ENCODE data around the gene BNC2.

The BNC2 gene

DNA sequence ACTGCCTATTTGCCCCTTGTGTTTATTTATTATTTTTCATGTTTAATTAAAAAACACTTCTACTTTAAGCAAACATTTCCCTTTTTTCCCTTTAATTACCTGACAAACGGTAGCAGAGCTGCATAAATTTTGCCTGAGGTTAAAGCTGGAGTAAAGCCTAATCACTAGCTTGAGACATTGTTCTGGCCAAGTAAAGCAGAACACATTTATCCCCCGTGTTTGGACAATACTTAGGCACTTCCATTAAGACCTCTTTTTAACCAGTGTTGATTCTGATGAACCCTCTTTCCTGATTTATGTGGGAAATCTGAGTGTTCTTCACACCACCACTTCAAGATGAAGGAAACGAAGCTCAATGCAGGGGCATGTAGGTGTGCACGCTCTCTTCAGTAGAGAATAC is 54.5 kb downstream of the BNC2 start:
- no peak for DNase-seq (ENCODE audit: low read depth in 3 of 3)

DNA sequence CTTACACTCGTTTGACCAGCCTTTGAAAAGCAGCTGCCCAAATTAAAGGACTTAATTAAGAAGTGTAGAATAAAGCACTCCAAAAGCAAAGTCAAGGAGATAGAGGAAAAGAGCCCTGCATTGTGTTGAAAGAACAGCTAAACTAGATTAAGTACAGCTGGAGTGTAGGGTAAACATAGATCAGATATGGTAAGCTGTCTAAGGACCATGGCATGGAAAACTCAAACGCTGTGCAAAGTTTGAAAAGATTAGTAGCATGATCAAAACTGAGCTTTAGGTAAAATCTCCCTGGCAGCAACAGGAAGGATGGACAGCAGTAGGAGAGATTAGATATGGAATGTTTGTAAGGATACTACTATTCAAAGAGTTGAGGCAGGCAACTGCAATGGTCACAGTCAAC is 55.4 kb downstream of the BNC2 start:
- no peak for DNase-seq (ENCODE audit: low read depth in 3 of 3)

DNA sequence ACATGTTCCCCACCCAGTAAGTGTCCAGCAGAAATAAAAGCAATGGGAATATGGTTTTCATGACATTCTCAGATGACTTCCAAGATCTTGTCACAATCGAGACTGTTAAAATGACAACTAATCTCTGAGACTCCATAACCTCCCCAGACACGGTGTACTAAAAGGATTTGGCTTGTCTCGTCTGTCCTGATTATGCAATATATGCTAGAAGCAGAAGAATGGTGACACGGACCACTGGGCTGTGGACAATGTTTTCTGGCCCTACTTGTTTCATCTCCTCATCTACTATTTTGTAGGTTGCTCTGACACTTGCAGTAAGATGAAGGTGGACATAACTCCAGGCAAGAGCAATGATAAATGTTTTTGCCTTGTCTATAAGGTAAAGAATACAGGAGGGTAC is 56.6 kb downstream of the BNC2 start:
- no peak for DNase-seq (ENCODE audit: low read depth in 3 of 3)

DNA sequence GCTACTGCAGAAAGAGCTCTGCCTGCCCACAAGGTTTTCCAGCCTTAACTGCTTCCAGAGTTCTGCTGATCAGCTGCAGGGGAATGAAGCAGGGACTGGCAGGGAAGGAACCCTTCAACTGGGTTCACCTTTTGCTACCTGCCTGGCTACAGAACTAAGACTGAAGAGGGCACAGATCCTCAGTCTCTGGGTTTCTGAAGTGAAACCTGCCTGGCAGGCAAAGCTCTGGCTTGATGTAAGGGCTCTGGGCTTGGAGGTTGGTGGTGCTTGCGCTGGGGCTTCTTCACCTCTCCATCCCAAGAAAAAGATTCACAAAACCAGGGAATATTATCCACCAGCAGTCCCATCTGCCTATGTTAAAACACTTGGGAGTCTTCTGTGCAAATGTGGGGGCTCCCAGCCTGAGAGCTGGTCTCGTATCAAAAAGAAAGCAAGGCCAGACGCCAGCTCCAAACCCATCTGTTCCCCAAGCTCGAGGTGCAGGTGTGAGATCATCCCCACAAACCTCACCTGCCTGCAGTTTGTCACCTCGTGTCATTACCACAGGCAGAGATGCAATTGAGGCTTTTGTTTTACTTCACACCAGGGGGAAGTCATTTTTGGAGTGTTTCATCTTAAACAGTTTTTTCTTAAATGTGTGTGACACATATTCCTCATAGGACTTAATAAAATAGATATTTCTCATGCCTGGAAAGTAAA is 58.3 kb downstream of the BNC2 start:
- no peak for DNase-seq (ENCODE audit: low read depth in 3 of 3)

DNA sequence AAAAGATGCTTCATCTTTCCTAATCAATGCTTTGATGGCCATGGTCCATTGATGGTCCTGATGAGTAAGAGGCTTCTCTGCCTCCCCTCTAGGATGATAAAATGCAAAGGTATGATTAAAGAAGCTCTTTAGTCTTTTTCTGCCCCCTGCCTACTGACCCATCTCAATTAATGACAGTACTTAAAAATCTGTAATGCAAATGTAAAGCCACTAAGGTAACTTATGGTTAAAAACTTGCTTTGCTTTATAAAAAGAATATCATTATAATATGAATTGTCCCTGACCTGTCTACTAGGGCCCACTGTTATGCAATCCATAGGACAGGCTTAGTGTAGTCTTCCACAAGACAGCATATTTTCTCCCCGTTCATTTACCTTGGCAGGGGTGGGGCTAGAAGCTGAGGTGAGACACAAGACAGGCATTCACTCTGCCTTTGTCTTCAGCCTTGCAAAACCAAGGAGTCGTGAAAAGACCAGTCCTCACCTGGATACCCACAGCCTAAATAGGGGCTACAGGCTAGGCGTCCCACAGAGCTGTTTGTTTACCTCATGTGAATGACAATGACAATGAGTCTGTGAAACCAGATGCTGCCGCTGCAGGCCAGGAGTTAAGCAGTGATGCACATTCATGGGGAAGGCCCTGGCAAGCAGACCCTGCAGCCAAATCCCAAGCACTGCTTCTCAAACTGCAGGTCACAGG is 60.4 kb downstream of the BNC2 start:
- no peak for DNase-seq (ENCODE audit: low read depth in 3 of 3)

DNA sequence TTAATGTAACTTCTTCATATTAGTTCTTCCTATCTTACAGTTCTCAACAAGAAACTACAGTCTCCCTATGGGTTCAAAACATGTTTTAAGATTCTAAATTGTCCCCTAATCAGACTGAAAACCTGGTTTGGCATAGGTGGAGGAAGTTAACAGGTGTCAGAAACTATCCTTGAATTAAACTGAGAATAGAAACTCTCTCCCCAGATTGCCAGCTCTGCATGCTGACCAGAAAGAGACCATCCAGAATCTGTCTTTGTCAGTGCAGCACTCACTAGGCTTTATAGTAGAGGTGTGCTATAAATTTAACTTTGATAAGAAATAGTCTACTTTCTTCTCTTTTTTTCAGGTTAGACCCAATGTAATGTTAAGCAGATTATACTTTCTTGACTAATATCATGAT is 63.8 kb downstream of the BNC2 start:
- no peak for DNase-seq (ENCODE audit: low read depth in 3 of 3)

DNA sequence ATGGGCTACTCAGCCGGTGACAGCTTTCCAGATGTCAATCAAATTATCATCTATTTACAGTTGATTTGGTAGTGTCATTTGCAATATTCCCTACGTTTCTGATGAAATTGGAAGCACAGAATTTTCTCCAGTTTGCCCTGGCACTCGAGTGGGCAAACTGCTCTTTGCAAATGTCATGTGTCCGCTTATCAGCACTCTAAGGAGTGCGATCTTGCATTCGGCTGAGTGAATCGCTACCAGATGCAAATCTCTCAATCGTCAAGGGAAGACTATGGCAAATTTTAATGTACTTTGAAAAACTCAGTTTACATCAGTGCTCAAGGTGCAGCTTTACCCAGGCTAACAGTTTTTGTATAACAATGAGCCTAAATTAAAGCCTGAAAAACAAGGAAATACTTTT is 66.8 kb downstream of the BNC2 start:
- no peak for DNase-seq (ENCODE audit: low read depth in 3 of 3)

GRCh38 chr9:16801871-16802466 is 68.5 kb downstream of the BNC2 start:
- DNase-seq (ENCODE audit: low read depth in 3 of 3): no peak

DNA sequence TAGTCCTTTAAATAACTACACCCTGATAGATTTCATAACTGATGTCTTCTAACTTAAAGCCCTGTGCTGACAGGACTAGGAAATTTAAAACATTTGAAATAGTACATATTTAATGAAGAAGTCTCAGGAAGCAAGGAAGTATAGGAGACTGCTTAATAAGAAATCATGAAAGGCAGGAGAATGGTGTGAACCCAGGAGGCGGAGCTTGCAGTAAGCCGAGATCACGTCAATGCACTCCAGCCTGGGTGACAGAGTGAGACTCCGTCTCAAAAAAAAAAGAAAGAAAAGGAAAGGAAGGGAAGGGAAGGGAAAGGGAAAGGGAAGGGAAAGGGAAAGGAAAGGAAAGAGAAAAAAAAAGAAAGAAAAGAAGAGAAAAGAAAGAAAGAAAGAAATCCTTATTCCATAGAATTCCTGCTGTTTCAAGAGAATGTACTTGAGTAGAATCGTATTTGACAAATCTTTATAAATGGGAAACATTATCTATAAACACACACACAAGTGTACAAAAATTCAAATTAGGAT is 74.1 kb downstream of the BNC2 start:
- DNase-seq (ENCODE audit: low read depth in 3 of 3): no peak

DNA sequence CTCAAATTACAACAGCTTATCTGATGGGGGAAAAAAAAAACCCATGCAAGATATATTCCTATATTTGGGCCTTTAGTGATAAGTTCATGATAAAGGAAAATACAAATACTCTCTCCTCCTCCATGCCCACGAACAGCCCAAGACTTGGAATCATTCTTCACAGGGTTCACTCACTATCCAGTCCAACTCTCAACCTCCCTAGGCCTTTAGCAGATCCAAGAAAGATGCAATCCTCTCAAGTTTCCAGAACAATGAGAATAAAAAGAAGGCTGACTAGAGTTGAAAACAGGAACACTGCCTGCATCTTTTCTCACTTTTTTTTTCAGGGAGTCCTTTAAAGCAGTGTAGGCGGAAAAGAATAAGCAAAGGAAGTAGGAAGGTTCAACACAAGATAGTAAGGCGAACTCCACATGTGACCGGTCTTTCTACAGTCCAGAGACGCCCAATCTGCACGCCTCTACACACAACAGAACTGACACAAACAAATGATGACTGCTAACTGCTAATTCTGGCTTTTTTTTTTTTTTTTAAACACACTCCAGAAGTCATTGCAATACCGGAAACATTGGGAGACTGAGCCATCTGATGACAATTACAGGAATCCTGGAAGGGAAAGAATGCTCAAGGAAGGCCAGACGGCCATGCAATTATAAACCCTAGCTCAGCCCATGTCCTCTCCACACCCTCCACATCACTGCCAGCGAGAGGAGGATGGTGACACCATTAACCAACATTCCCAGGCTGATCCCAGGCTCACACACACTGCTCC is 75.4 kb downstream of the BNC2 start:
- no peak for DNase-seq (ENCODE audit: low read depth in 3 of 3)

- no peak for DNase-seq (ENCODE audit: low read depth in 3 of 3)
These were observed 76.4 kb downstream of the BNC2 start for GRCh38 chr9:16794103-16794502.

DNA sequence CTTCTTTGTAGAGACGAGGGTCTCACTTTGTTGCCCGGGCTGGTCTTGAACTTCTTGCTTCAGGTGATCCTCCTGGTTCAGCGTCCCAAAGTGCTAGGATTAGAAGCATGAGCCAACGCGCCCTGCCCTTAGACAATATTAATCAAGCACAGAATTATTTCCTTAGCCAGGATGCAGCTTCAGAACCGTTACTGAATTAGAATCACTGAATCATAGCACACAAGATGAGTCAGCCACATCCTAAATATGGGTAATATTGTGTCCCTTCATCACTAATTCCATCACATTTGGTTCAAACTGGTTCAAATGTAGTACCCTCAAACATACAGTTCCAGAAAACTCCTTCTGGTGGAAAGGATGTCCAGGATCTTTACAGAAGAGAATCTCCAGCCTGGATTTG is 82.7 kb downstream of the BNC2 start:
- DNase-seq (ENCODE audit: low read depth in 3 of 3): no peak

GRCh38 chr9:16784002-16784401 is 86.5 kb downstream of the BNC2 start:
- DNase-seq (ENCODE audit: low read depth in 3 of 3): no peak

DNA sequence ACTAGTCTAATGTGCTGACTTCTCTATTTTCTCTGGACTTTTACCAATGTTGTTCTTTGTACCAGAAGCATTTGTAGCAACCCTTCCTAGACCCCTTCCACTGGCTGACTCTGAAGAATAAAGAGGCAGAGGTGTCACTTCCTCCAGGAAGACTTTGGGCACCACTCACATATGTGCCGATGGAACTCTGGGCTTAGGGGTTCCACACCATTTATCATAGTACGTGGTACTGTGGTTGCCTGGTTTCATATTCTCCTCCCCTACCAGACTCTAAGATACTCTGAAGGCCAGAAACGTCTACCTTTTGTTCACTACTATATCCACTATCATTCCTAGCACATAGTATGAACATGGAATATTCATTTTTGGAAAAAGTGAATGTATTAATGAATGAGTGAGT is 88.0 kb downstream of the BNC2 start:
- no peak for DNase-seq (ENCODE audit: low read depth in 3 of 3)

DNA sequence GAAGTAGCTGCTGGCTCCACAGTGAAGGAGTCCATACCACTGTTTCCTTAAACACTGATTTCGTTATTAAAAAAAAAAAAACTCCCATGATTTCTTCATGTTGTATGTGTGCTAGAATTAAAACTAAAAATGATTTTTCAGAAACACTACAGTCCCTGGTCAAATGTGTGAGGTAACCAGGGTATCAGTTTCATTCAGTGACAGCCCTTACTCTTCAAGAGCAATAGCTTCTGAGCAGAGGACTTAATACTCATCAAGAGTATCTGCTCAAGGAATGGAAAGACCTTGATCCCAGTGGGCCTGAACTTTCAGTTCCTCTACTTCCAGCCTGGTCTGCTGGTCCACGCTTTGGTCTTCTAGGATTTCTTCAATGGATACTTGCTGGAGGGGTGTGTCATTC is 95.1 kb downstream of the BNC2 start:
- DNase-seq (ENCODE audit: low read depth in 3 of 3): no peak

DNA sequence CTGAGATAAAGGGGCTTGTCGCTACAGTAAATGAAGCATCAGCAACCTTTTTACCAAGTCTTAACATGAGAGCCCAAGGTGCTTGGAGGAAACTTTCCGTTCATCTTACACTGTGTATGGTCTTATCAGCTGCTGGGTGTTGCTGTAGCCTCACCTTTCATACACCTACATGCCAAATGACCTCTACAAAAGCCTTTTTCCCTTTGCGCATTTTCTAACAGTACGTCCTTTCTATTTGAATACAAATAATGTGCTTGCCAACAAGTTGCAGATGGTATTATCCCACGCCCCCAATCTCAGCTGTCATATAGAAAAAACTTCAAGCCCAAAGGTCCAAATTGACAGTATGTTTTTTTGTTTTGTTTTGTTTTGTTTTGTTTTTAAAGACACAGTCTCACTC is 96.9 kb downstream of the BNC2 start:
- no peak for DNase-seq (ENCODE audit: low read depth in 3 of 3)

- DNase-seq (ENCODE audit: low read depth in 3 of 3): no peak
These were observed 97.4 kb downstream of the BNC2 start for GRCh38 chr9:16773116-16773515.

DNA sequence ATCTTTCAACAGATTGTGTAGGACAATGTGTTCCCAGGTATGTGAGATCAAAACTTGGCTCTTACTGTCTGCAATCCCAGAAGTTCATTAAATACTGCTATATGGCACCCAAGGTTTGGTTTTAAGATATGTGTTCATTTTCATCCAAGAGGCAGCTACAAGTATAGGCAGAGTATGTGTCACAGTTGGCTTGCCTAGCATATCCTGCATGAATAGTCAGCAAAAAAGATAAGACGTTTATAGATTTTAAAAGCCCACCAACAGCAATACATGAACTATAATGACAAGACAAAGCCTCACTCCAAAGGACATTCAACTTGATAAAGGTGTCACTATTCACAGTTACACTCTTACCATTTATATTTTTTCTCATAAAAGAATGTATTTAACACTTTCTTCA is 99.1 kb downstream of the BNC2 start:
- DNase-seq (ENCODE audit: low read depth in 3 of 3): no peak

- no peak for DNase-seq (ENCODE audit: low read depth in 3 of 3)
These were observed 101.2 kb downstream of the BNC2 start for GRCh38 chr9:16769291-16769690.

DNA sequence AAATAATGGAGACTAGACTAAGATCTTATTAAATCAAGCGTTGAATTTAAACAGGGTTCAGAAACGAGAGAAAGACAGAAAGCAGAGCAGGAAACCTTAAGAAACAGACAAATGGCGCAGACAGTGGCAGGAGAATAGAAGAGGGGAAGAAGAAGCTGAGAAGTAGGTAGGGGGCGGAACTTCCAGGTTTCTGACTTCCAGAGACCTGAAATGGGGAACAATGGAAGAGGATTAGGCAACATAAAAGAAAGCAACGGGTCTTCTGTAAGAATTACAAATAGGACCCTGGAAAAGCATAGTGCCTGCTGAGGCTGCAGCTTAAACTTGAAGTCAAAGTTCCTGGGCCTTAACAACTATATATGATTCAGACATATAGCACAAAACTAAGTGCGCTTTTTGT is 101.7 kb downstream of the BNC2 start:
- no peak for DNase-seq (ENCODE audit: low read depth in 3 of 3)

DNA sequence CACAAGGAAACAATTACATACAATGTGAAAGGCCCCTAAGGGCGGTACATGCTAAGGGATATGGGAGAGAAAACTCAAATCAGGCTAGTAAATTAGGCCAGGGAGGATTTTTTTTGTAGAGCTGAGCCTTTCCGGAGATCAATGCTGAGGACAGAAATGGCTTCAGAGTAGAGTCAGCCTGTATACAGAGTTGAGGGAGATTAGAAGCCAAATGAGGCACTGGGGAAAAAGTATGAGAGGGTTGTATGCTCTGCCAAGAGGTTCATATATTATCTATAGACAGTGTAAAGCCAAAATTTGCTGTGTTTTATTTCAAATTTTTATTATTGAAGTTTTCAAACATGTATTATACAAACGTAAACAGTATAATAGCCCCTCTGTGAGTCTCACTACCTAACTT is 103.1 kb downstream of the BNC2 start:
- no peak for DNase-seq (ENCODE audit: low read depth in 3 of 3)

DNA sequence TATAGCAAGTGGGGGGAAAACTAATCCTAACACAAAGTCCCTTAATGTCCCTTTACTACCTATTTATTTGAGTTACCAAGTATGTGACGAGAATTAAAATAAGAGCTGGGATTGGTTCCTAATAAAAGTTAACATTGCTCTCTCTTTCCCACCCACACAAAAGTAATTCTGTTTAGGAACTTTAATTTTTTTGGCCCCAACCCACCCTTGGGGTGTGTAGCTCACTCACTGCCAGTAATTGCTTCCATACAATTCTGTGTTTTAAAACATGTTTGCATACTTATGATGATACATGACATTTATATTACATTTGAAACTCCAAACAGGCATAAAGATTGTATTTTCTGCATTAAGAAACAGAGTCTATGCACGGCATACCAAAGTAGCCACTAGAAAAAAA is 106.5 kb downstream of the BNC2 start:
- no peak for DNase-seq (ENCODE audit: low read depth in 3 of 3)
